Activated CD8-positive, alpha-beta T cell treated with anti-CD3 and anti-CD28 coated beads for 36 hours (primary cell): ENCODE results near the gene BCLAF1. TPM values are rescaled to one million over a fixed set of nuclear protein-coding genes. Genes with fewer than 3 reads are reported as not detected.

Experiments used
- ATAC-seq: fragments of 200-7000 bp; cut with Tn5 transposase; one replicate; pipeline ENCODE4 v1.10.0; 2021; ENCODE audit warnings: mild to moderate bottlenecking, moderate library complexity
- CTCF ChIA-PET: fragments of 350-600 bp; sonication (Branson Sonifier 250); formaldehyde crosslinking; loops from one replicate; lab custom pipeline; 2021; ENCODE audit warnings: antibody characterized with exemption; lab: Charles Lee
- POLR2A ChIA-PET: fragments of 350-600 bp; sonication (Branson Sonifier 250); formaldehyde crosslinking; loops from one replicate; lab custom pipeline; 2021; ENCODE audit warnings: antibody characterized with exemption; lab: Charles Lee
- DNase-seq: peaks from one replicate; pipeline ENCODE4 v3.0.0-alpha.2; 2020
- H3K27ac Mint-ChIP-seq: one replicate; pipeline ENCODE4 v1.8.0; 2021; ENCODE audit warnings: mild to moderate bottlenecking, mixed read lengths
- H3K27me3 Mint-ChIP-seq: one replicate; pipeline ENCODE4 v1.8.0; 2021; ENCODE audit warnings: mixed read lengths
- H3K36me3 Mint-ChIP-seq: one replicate; pipeline ENCODE4 v1.8.0; 2021; ENCODE audit warnings: low read depth, mixed read lengths
- H3K4me1 Mint-ChIP-seq: one replicate; pipeline ENCODE4 v1.8.0; 2021; ENCODE audit warnings: low read depth, mixed read lengths
- H3K4me3 Mint-ChIP-seq: one replicate; pipeline ENCODE4 v1.8.0; 2021; ENCODE audit warnings: mild to moderate bottlenecking, moderate library complexity, mixed read lengths
- H3K9me3 Mint-ChIP-seq: one replicate; pipeline ENCODE4 v1.8.0; 2021; ENCODE audit warnings: mixed read lengths
- CTCF ChIP-seq: fragments of 200-600 bp; IDR thresholded peaks from one replicate; pipeline ENCODE4 v1.8.0; 2022; ENCODE audit warnings: antibody characterized with exemption, mild to moderate bottlenecking
- intact Hi-C: fragments of 100-400 bp; cut with micrococcal nuclease; formaldehyde crosslinking; loops from one replicate; pipeline ENCODE4 v1.10.0; 2022
- total RNA-seq, 2 experiments: library from RNA; stranded (reverse); gene quantifications; one replicate each; pipeline ENCODE4 v1.2.3, GENCODE V29; 2021

The BCLAF1 gene
- total RNA-seq, 2 experiments from 2014 or later = 128 to 137 TPM

GRCh38 chr6:136254851-136255466 lies 34.7 kb downstream of the BCLAF1 start:
- TF ChIP-seq CTCF = no peak
- POLR2A ChIA-PET = interaction anchor here (1.0 to 1.5 kb wide), 3 partner anchors 22 to 35 kb away, joined by 3 read pairs; partner anchors contain the start of gene BCLAF1
- H3K27ac Mint-ChIP-seq = peak overlapping the region; percentile 56
- H3K4me1 Mint-ChIP-seq = peaks cover 33% of the 10 kb centered on the region
- no peaks in the 10 kb centered on the region for H3K9me3 Mint-ChIP-seq
- no peaks in the 10 kb centered on the region for H3K27me3 Mint-ChIP-seq
- peaks cover 14% of the 10 kb centered on the region for H3K36me3 Mint-ChIP-seq
- intact Hi-C loops = loop anchor here (5.0 kb wide), 1 partner anchor 32 kb away; the partner anchor contains the start of gene BCLAF1
- no peak for ATAC-seq
- no peak for DNase-seq
- CTCF ChIA-PET = interaction anchor here (0.7 to 1.7 kb wide), 4 partner anchors 27 to 35 kb away, joined by 3 to 4 read pairs (median 3); no protein-coding TSS in a partner anchor
- no peak overlapping the region for H3K4me3 Mint-ChIP-seq

- no peaks in the 10 kb centered on the region for H3K27me3 Mint-ChIP-seq
- ChIA-PET CTCF (interaction anchor here (1.0 to 1.7 kb wide), 3 partner anchors 9 to 28 kb away, joined by 3 to 5 read pairs (median 3); no protein-coding TSS in a partner anchor), POLR2A (interaction anchor here (0.6 to 6.4 kb wide), 5 partner anchors 10 to 35 kb away, joined by 3 to 88 read pairs (median 6); partner anchors contain the start of gene BCLAF1)
- peaks cover 23% of the 10 kb centered on the region for H3K36me3 Mint-ChIP-seq
- DNase-seq = no peak
- no peak overlapping the region for H3K4me3 Mint-ChIP-seq
- no peaks in the 10 kb centered on the region for H3K9me3 Mint-ChIP-seq
- no peak overlapping the region for H3K27ac Mint-ChIP-seq
- TF ChIP-seq CTCF = no peak
- peaks cover 42% of the 10 kb centered on the region for H3K4me1 Mint-ChIP-seq
- intact Hi-C loops = loop anchor here (5.0 kb wide), 1 partner anchor 34 kb away; the partner anchor contains the start of gene BCLAF1
- ATAC-seq = no peak
Observed at GRCh38 chr6:136253734-136254133, 35.9 kb downstream of the BCLAF1 start.

GRCh38 chr6:136252441-136252840 lies 37.2 kb downstream of the BCLAF1 start:
- Mint-ChIP-seq H3K36me3 (peaks cover 33% of the 10 kb centered on the region), H3K9me3 (no peaks in the 10 kb centered on the region), H3K4me1 (peaks cover 49% of the 10 kb centered on the region), H3K27ac (no peak overlapping the region), H3K4me3 (no peak overlapping the region), H3K27me3 (no peaks in the 10 kb centered on the region)
- ATAC-seq (no peak), DNase-seq (no peak)
- no peak for TF ChIP-seq CTCF
- intact Hi-C loops = loop anchor here (5.0 kb wide), 1 partner anchor 35 kb away; the partner anchor contains the start of gene BCLAF1
- ChIA-PET POLR2A (interaction anchor here (0.6 to 6.4 kb wide), 6 partner anchors 11 to 135 kb away, joined by 4 to 88 read pairs (median 8); partner anchors contain the start of gene BCLAF1), CTCF (interaction anchor here (0.9 to 1.4 kb wide), 2 partner anchors 8 to 65 kb away, joined by 4 to 5 read pairs; no protein-coding TSS in a partner anchor)

- intact Hi-C loops = loop anchor here (5.0 kb wide), 1 partner anchor 36 kb away; the partner anchor contains the start of gene BCLAF1
- POLR2A ChIA-PET = interaction anchor here (1.0 to 6.4 kb wide), 10 partner anchors 7 to 753 kb away, joined by 3 to 88 read pairs (median 5); partner anchors contain the start of gene BCLAF1
- Mint-ChIP-seq H3K4me3 (peak overlapping the region; percentile 91), H3K36me3 (peaks cover 36% of the 10 kb centered on the region), H3K9me3 (no peaks in the 10 kb centered on the region), H3K27me3 (no peaks in the 10 kb centered on the region), H3K4me1 (peaks cover 49% of the 10 kb centered on the region), H3K27ac (no peak overlapping the region)
- DNase-seq (no peak), ATAC-seq (no peak)
- TF ChIP-seq CTCF = no peak
- CTCF ChIA-PET = interaction anchor here (0.9 to 1.4 kb wide), 4 partner anchors 9 to 66 kb away, joined by 3 to 5 read pairs (median 4); partner anchors contain the start of gene BCLAF1
Observed at GRCh38 chr6:136251394-136251793, 38.3 kb downstream of the BCLAF1 start.
